Neutrophil (primary cell): ENCODE results near the gene CACNA1A.
A peak's percentile ranks its signal among the peaks of the same experiment; 100 is the strongest.

Experiments
- H3K27ac ChIP-seq: fragments of 200-600 bp; sonication (generic); 2 replicates; pipeline ENCODE4 v1.5.1; 2016; ENCODE audit warnings: mild to moderate bottlenecking, moderate library complexity
- H3K27me3 ChIP-seq: fragments of 200-600 bp; sonication (generic); 2 replicates; pipeline ENCODE4 v1.6.0; 2016; ENCODE audit warnings: mild to moderate bottlenecking
- H3K36me3 ChIP-seq: fragments of 200-600 bp; sonication (generic); 2 replicates; pipeline ENCODE4 v1.5.1; 2017
- H3K4me1 ChIP-seq, 2 experiments: fragments of 200-600 bp in 1 of 2; sonication (generic) in 1 of 2; 1 replicate in 1 of 2; 2 replicates in 1 of 2; pipeline versions ENCODE4 v1.5.1 to v1.6.1; 2013 to 2016; ENCODE audit warnings: low read depth in 1 of 2, low read length in 1 of 2, mild to moderate bottlenecking in 1 of 2, moderate library complexity in 1 of 2; ENCODE audit not compliant: control insufficient read depth in 1 of 2, insufficient read depth in 1 of 2
- H3K4me3 ChIP-seq, 2 experiments: fragments of 200-600 bp in 1 of 2; sonication (generic) in 1 of 2; 1 replicate in 1 of 2; 2 replicates in 1 of 2; pipeline ENCODE4 v1.5.1; 2013 to 2016; ENCODE audit warnings: low read depth in 1 of 2, low read length in 1 of 2, mild to moderate bottlenecking in 1 of 2, moderate library complexity in 1 of 2
- H3K9me3 ChIP-seq: fragments of 200-600 bp; sonication (generic); 2 replicates; pipeline ENCODE4 v1.5.1; 2016
- TF ChIP-seq, protein P1 (sequence below): fragments of 200-600 bp; sonication (generic); IDR thresholded peaks from 2 replicates; pipeline ENCODE4 v1.5.1; 2016; ENCODE audit warnings: antibody characterized with exemption

CACNA1A gene

DNA sequence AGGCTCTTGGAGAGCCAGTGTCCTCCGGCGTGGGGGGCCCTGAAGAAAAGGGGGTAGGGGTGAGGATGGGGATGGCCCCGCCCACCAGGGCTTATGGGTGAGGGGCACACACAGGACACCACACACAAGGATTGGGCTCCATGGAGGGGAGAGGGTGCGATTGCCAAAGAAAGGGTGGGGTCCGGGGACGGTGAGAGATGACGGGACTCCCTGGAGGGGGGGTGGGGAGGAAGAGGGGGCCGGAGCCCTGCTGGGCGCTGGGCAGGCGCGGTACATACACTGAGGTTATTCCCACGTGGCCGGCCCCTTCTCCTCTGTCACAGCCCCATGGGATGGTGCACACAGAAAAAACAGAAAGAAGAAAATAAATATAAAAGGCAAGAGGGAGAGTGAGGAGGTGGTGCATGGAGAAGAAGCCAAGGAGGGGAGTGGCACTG is 295.9 kb downstream of the CACNA1A start:
- H3K36me3 ChIP-seq: no peaks in the 10 kb centered on the region
- H3K9me3 ChIP-seq: no peaks in the 10 kb centered on the region
- no peak overlapping the region for H3K27ac ChIP-seq
- no peak overlapping the region for H3K4me3 ChIP-seq
- no peaks in the 10 kb centered on the region for H3K27me3 ChIP-seq
- H3K4me1 ChIP-seq: peaks cover 13 to 29% of the 10 kb centered on the region in 2 experiments
- TF ChIP-seq, protein P1, sequence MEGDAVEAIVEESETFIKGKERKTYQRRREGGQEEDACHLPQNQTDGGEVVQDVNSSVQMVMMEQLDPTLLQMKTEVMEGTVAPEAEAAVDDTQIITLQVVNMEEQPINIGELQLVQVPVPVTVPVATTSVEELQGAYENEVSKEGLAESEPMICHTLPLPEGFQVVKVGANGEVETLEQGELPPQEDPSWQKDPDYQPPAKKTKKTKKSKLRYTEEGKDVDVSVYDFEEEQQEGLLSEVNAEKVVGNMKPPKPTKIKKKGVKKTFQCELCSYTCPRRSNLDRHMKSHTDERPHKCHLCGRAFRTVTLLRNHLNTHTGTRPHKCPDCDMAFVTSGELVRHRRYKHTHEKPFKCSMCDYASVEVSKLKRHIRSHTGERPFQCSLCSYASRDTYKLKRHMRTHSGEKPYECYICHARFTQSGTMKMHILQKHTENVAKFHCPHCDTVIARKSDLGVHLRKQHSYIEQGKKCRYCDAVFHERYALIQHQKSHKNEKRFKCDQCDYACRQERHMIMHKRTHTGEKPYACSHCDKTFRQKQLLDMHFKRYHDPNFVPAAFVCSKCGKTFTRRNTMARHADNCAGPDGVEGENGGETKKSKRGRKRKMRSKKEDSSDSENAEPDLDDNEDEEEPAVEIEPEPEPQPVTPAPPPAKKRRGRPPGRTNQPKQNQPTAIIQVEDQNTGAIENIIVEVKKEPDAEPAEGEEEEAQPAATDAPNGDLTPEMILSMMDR: no peak

DNA sequence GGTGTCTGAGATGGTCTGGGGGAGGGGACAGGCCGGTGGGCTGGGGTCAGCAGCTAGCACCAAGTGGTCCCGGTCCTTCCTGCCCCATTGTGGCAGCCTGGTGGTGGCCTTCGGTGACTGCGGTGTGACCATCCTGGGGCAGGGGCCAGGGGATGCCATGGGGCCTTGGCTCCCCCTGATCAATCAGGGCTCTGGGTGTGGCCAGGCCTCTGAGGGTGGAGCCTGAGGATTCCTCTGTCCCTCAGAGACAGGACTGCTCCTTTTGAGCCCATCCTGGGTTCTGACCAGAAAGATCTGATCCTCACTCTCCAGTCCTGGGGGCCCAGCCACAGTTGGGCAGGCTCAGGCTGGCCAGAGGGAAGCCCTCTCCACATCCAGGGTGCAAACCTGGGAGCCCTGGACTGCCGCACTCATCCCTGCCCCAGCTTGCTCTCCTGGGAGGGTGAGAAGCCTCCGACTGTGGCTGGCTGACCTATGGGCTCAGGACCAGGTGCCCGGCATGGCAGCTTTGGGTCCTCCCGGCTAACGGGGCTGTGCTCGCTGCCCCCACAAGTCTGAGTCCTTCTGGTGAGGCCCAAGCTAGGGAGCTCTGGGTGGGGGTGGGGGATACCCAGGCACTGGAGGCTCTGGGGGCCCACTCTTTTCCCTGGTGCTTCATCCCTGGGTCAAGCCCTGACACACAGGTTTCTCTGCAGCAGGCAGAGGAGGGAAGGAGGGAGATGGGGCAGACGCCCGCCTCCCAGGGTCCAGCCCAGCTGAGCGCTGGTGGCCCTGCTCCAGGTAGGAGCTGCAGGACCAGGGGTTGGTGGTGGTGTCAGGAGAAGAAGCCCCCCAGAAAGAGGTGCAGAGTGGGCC is 296.6 kb downstream of the CACNA1A start:
- no peaks in the 10 kb centered on the region for H3K27me3 ChIP-seq
- H3K9me3 ChIP-seq: no peaks in the 10 kb centered on the region
- peak overlapping the region; percentile 97 for H3K27ac ChIP-seq
- H3K4me1 ChIP-seq: peaks cover 13 to 29% of the 10 kb centered on the region in 2 experiments
- H3K4me3 ChIP-seq: peak overlapping the region; percentile 62 to 68
- H3K36me3 ChIP-seq: no peaks in the 10 kb centered on the region
- TF ChIP-seq, protein P1: no peak

DNA sequence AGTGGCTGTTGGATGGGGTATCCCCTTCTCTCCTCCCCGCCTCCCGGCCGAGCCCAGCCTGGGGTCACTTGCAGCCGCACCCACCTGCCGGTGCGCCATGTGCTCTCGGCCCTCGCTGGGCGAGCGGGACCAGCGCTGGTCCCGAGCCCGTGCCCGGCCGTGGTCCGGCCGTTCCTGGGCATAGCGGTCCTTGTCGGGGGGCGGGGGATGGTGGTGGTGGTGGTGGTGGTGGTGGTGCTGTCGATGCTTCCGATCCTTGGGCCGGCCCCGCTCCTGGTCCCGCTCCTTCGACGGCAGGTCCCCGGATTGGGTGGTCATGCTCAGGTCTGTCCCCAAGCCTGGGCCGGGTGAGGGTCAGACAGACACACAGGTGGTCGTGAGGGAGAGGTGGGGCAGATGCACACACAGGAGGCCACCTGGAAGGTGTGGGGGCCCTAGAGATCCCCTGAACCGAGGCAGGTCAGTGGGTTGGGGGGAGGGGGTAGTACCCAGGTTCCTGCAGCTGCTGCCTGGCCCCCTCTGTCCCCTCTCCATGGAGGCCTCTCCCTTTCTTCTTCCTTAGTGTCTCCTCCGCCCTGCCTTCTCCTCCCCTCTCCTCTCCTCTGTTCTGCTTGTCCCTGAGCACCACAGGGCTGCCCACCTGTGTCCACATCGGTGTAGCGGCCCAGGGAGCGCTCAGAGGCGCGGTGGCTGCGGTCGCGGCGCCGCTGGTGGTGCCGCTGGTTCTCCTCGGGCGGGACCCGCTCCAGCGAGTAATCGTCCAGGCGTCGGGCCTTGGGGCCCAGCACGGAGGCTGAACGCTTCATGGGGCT is 297.4 kb downstream of the CACNA1A start:
- H3K9me3 ChIP-seq: no peaks in the 10 kb centered on the region
- H3K36me3 ChIP-seq: no peaks in the 10 kb centered on the region
- peaks cover 13 to 29% of the 10 kb centered on the region in 2 experiments for H3K4me1 ChIP-seq
- TF ChIP-seq, protein P1: peak; percentile 3
- peak overlapping the region; percentile 62 to 68 for H3K4me3 ChIP-seq
- H3K27ac ChIP-seq: peak overlapping the region; percentile 97
- H3K27me3 ChIP-seq: no peaks in the 10 kb centered on the region

DNA sequence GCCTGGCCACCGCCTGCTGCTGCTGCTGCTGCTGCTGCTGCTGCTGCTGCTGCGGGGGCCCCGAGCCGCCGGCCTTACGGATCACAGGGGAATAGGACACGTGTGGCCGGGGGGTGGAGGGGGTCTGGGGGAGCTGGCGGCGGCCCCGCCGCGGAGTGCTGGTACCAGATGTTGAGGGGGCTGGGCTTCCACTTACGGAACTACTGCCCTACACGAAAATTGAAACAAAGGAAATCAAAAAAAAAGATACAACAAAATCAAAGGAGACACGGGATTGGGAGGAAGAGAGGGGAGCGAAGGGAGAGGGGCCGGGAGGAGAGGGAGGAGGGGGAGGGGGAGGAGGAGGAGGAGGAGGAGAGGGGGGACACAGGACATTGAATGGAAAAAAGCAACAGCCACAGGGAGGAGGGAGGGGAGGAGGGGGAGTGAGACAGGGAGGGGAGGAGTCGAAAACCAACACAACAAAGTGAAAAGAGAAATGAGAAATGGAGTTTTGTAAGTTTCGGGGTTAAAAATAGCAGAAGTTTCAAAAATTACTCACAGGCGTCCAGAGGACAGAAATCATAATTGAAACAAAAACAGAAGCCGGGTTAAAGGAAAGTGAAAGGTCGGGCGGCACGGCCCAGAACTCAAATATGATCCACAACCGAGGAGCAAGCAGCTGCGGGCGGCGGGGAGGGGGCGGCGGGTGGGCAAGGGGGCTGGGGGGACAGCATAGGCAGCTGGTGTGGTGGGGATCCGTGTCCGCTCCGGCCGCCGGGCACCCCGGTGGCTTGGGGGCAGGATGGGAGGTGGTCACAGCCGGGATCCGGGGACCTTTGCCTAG is 298.2 kb downstream of the CACNA1A start:
- no peaks in the 10 kb centered on the region for H3K9me3 ChIP-seq
- H3K27ac ChIP-seq: peak overlapping the region; percentile 97
- no peaks in the 10 kb centered on the region for H3K27me3 ChIP-seq
- TF ChIP-seq, protein P1: peak; percentile 36
- peaks cover 13 to 29% of the 10 kb centered on the region in 2 experiments for H3K4me1 ChIP-seq
- peak overlapping the region; percentile 62 to 68 for H3K4me3 ChIP-seq
- H3K36me3 ChIP-seq: no peaks in the 10 kb centered on the region

DNA sequence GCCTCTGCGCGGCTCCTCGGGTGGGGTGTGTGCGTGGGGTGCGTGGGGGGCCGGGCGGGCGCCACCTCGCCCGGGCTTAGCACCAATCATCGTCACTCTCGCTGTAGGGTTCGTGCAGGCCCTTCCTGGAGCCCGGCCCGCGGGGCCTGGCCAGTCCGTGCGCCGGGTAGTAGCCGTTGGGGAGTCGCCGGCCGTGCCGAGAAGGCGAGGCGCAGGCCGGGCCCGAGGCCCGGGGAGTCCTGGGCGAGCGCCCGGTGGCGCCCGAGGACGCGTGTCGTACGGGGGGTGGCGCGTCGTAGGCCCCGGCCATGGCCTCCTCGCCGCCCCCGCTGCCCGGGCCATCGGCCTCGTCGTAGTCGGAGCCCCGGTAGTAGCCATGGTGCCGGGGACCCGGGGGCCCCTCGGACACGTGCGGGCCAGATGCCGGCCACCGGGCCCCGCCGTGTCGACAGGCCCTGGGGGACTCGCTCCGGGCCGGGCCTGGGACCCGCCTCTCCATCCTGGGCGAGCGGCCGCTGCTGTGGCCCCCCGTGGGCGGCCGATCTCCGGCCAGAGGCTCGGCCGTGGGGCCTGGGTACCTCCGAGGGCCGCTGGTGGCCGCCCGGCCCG is 298.9 kb downstream of the CACNA1A start:
- H3K27me3 ChIP-seq: no peaks in the 10 kb centered on the region
- H3K27ac ChIP-seq: peak overlapping the region; percentile 97
- H3K36me3 ChIP-seq: no peaks in the 10 kb centered on the region
- peak overlapping the region; percentile 62 to 68 for H3K4me3 ChIP-seq
- H3K4me1 ChIP-seq: peaks cover 13 to 24% of the 10 kb centered on the region in 2 experiments
- TF ChIP-seq, protein P1: no peak
- H3K9me3 ChIP-seq: no peaks in the 10 kb centered on the region
